Adrenal gland (tissue), 12 donors: Measurements from ENCODE around the gene TNRC18. TPM values are rescaled to one million over a fixed set of nuclear protein-coding genes. Genes with fewer than 3 reads are reported as not detected.
"Not testable (repeated sequence)": the region's sequence is repeated elsewhere in the genome, so short reads cannot be mapped to it uniquely, and the experiment has no call there.

Source experiments
- DNase-seq, 7 donors: peaks; one replicate each; pipeline ENCODE4 v3.0.0-alpha.2; 2019 to 2020
- H3K27ac ChIP-seq, 5 donors: fragments of 200-600 bp; sonication (generic) in 4 of 5; 1 replicate in 3 of 5; 2 replicates in 2 of 5; pipeline versions ENCODE4 v1.5.1 to v1.8.0; 2016 to 2020; ENCODE audit warnings: mild to moderate bottlenecking in 1 of 5
- H3K27me3 ChIP-seq: fragments of 200-600 bp; 2 replicates; pipeline ENCODE4 v1.8.0; 2021
- H3K36me3 ChIP-seq, 2 donors: fragments of 200-600 bp; replicated peaks in 1 of 2; 1 replicate in 1 of 2; 2 replicates in 1 of 2; pipeline versions ENCODE4 v1.5.1 to v1.8.0; 2018 to 2022
- H3K4me1 ChIP-seq, 2 donors: fragments of 200-600 bp; replicated peaks in 1 of 2; 1 replicate in 1 of 2; 2 replicates in 1 of 2; pipeline versions ENCODE4 v1.5.1 to v1.8.0; 2018 to 2021
- H3K4me3 ChIP-seq, 4 donors: fragments of 200-600 bp; sonication (generic) in 3 of 4; one replicate each; pipeline ENCODE4 v1.5.1; 2016 to 2018
- H3K9me3 ChIP-seq, 3 donors: fragments of 200-600 bp; sonication (generic) in 1 of 3; replicated peaks in 1 of 3; 1 replicate in 2 of 3; 2 replicates in 1 of 3; pipeline versions ENCODE4 v1.5.1 to v1.8.0; 2016 to 2021
- POLR2A ChIP-seq, 2 donors: fragments of 450-650 bp; IDR thresholded peaks; one replicate each; pipeline ENCODE4 v1.6.1; 2017; ENCODE audit warnings: antibody characterized with exemption in 2 of 2, mild to moderate bottlenecking in 2 of 2, moderate library complexity in 1 of 2
- WGBS, 4 donors: extraction: QIAGEN DNeasy Blood & Tissue Kit in 2 of 4; methylation state at CpG; one replicate each; pipeline versions ENCODE4 v1.1.5 to v1.1.7; 2013 to 2017; 5-methylcytosine and 5-hydroxymethylcytosine counted together
- intact Hi-C, 2 donors: fragments of 100-400 bp; cut with DNase I; formaldehyde crosslinking; loops; one replicate each; pipeline versions ENCODE4 v1.14.1 to v1.15.0; 2022 to 2023
- polyA plus RNA-seq, 3 donors: library from polyadenylated mRNA; stranded (reverse); fragments of 200-250 nt in 2 of 3; fragments of 350-450 nt in 1 of 3; fragmentation: Illumina TruSeq in 1 of 3; extraction: RNeasy Lipid Tissue Mini Kit (QIAGEN cat#74804) in 1 of 3; gene quantifications; one replicate each; pipeline ENCODE4 v1.2.3, GENCODE V29; 2013 to 2014
- total RNA-seq, 9 donors: library from RNA; depleted of rRNA in 4 of 9; stranded (reverse); fragments of >200 nt in 4 of 9; fragments of 120-200 nt in 1 of 9; fragmentation: NEBNext Ultra II Directional in 1 of 9; extraction: Animal tissue kit (Norgen Biotek cat#: 25700) in 1 of 9; gene quantifications; one replicate each; pipeline versions ENCODE4 v1.1.0 to v1.2.4, GENCODE V29; 2013 to 2023
- TF ChIP-seq, protein P1 (sequence below), 6 experiments: fragments of 450-650 bp in 4 of 6; fragments of 200-600 bp in 2 of 6; sonication (generic) in 1 of 6; IDR thresholded peaks; 1 replicate in 5 of 6; 2 replicates in 1 of 6; pipeline versions ENCODE4 v1.5.1 to v1.8.0; 2016 to 2021; ENCODE audit warnings: antibody characterized with exemption in 6 of 6, mild to moderate bottlenecking in 2 of 6, moderate library complexity in 1 of 6
- donor health status: healthy with polysubstance abuse.
- donor health status: Bipolar disorder and iron deficiency.
- donor health status: DM: yes; HTN: yes; CAD: no.
- donor health status: DM: no; HTN: no; CAD: no.
- donor health status: DM: no; HTN: no; CAD: no.
- donor health status: DM: yes; HTN: yes; CAD: no.

TNRC18 gene
- total and polyA plus RNA-seq, 12 donors = 8.9 to 120 (median 55.4) TPM

GRCh38 chr7:5276611-5277010 lies 147.0 kb downstream of the TNRC18 start:
- intact Hi-C loops = no loop called here
- H3K4me3 ChIP-seq = no peak overlapping the region
- 82 to 83% (median 83%) methylated on average over 15 of the region's 15 CpGs for WGBS, 4 donors
- H3K9me3 ChIP-seq = no peaks in the 10 kb centered on the region
- TF ChIP-seq POLR2A (IDR thresholded peaks at IDR 0.05) = no peak
- TF ChIP-seq, protein P1, sequence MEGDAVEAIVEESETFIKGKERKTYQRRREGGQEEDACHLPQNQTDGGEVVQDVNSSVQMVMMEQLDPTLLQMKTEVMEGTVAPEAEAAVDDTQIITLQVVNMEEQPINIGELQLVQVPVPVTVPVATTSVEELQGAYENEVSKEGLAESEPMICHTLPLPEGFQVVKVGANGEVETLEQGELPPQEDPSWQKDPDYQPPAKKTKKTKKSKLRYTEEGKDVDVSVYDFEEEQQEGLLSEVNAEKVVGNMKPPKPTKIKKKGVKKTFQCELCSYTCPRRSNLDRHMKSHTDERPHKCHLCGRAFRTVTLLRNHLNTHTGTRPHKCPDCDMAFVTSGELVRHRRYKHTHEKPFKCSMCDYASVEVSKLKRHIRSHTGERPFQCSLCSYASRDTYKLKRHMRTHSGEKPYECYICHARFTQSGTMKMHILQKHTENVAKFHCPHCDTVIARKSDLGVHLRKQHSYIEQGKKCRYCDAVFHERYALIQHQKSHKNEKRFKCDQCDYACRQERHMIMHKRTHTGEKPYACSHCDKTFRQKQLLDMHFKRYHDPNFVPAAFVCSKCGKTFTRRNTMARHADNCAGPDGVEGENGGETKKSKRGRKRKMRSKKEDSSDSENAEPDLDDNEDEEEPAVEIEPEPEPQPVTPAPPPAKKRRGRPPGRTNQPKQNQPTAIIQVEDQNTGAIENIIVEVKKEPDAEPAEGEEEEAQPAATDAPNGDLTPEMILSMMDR (IDR thresholded peaks at IDR 0.05) = no peak
- H3K36me3 ChIP-seq = no peaks in the 10 kb centered on the region
- peak in 1 of 7 donors; percentile 73 for DNase-seq
- peaks cover 0 to 4% of the 10 kb centered on the region in 2 donors for H3K4me1 ChIP-seq
- no peaks in the 10 kb centered on the region for H3K27me3 ChIP-seq
- H3K27ac ChIP-seq = peak overlapping the region in 1 of 5 donors; percentile 56

DNA sequence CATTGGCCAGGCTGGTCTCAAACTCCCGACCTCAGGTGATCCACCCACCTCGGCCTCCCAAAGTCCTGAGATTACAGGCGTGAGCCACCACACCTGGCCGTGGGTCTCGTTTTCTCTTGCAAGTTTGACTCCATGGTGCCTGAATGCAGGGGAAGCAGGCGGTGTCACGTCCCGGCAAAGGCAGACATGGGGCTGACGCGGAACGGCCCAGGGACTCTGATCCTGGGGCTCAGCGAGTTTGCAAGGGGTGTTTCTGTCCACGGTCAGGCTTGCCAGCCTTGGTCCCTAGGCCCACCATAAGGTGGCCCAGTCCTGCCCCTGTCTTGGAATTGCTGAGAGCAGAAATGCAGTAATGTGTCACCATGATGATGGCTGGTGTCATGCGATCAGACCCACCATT lies 147.5 kb downstream of the TNRC18 start:
- WGBS, 4 donors = 86 to 91% (median 89%) methylated on average over 1 to 14 of the region's 14 CpGs
- intact Hi-C loops, H3K4me1 ChIP-seq, DNase-seq, H3K27me3 ChIP-seq, H3K36me3 ChIP-seq, H3K9me3 ChIP-seq, H3K4me3 ChIP-seq: not testable (repeated sequence)
- H3K27ac ChIP-seq = peak overlapping the region in 1 of 5 donors; percentile 56

- H3K4me1 ChIP-seq, H3K4me3 ChIP-seq, H3K36me3 ChIP-seq, H3K27me3 ChIP-seq, intact Hi-C loops, H3K9me3 ChIP-seq: not testable (repeated sequence)
- 34 to 80% (median 62%) methylated on average over 5 to 10 of the region's 10 CpGs for WGBS, 4 donors
- H3K27ac ChIP-seq = peak overlapping the region in 2 of 5 donors; percentile 55 to 56
- peak in 5 of 7 donors; percentile 26 to 81 (median 44) for DNase-seq
Measured at GRCh38 chr7:5275510-5275909, 148.1 kb downstream of the TNRC18 start.

GRCh38 chr7:5274985-5275431 lies 148.6 kb downstream of the TNRC18 start:
- DNase-seq = peak in 4 of 7 donors; percentile 47 to 72 (median 54)
- 3 to 31% (median 28%) methylated on average over 7 to 11 of the region's 11 CpGs; no CpG with 5 or more reads in 1 of the 4 donors for WGBS, 4 donors
- H3K4me1 ChIP-seq, H3K27me3 ChIP-seq, H3K36me3 ChIP-seq, H3K9me3 ChIP-seq, H3K4me3 ChIP-seq, intact Hi-C loops: not testable (repeated sequence)
- H3K27ac ChIP-seq = peak overlapping the region in 2 of 5 donors; percentile 17 to 55

DNA sequence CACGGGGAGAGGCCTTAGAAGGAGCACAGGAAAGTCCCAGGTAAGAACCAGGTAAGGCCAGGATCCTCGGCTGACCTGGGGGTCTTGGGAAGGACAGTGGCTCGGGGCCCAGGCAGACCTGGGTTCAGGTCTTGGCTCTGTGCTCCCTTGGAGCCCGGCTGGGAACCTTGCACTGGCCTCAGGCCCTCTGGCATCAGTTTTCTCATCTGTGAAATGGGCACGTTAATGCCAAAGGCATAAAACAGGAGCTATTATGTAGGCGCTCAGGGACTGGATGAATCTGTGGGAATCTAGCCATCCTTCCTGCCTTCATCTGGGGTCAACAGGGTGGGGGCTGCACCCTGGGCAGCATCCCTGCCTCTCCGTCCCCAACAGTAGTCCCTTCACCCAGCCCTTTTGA lies 149.2 kb downstream of the TNRC18 start:
- Histone ChIP-seq H3K36me3 (no peaks in the 10 kb centered on the region), H3K27me3 (no peaks in the 10 kb centered on the region), H3K4me3 (no peak overlapping the region), H3K4me1 (peaks cover 0 to 4% of the 10 kb centered on the region in 2 donors), H3K9me3 (no peaks in the 10 kb centered on the region), H3K27ac (peak overlapping the region in 1 of 5 donors; percentile 17)
- intact Hi-C loops = no loop called here
- no peak for DNase-seq
- TF ChIP-seq, protein P1 (IDR thresholded peaks at IDR 0.05) = no peak
- TF ChIP-seq POLR2A (IDR thresholded peaks at IDR 0.05) = no peak
- 68 to 82% (median 78%) methylated on average over 4 to 7 of the region's 7 CpGs for WGBS, 4 donors

GRCh38 chr7:5273831-5274405 lies 149.7 kb downstream of the TNRC18 start:
- H3K4me1 ChIP-seq, H3K4me3 ChIP-seq, H3K27me3 ChIP-seq, H3K9me3 ChIP-seq, H3K36me3 ChIP-seq, intact Hi-C loops: not testable (repeated sequence)
- WGBS, 4 donors = 49 to 61% (median 53%) methylated on average over 10 to 18 of the region's 18 CpGs
- peak in 4 of 7 donors; percentile 35 to 59 (median 42) for DNase-seq
- H3K27ac ChIP-seq = peak overlapping the region in 1 of 5 donors; percentile 17
